ENCODE measurements around the gene LRRFIP1. TPM values are rescaled to one million over a fixed set of nuclear protein-coding genes. Genes with fewer than 3 reads are reported as not detected.
A peak's percentile ranks its signal among the peaks of the same experiment; 100 is the strongest.

Gene LRRFIP1
- total and polyA plus RNA-seq, 2 of the 13 experiments (the other 11 are each of a cell fraction or from before 2014, with no cell fraction given) = 15.9 to 40.5 TPM

- TF ChIP-seq POGK (CRISPR knock-in tag; conservative IDR thresholded peaks at IDR 0.05) (peak; percentile 50; the same call in 1 of the 2 replicates), KLF11 (CRISPR knock-in tag; IDR thresholded peaks at IDR 0.05) (no peak), NFE2L2 (IDR thresholded peaks at IDR 0.05; ENCODE audit: low read length) (no peak), GLMP (CRISPR knock-in tag; IDR thresholded peaks at IDR 0.05; ENCODE audit: borderline replicate concordance) (no peak), ZNF343 (CRISPR knock-in tag; IDR thresholded peaks at IDR 0.05) (no peak), ZNF672 (CRISPR knock-in tag; IDR thresholded peaks at IDR 0.05) (no peak), TSC22D2 (CRISPR knock-in tag; IDR thresholded peaks at IDR 0.05; ENCODE audit: borderline replicate concordance) (peak; percentile 59; the same call in 1 of the 2 replicates), ZNF143 (CRISPR knock-in tag; IDR thresholded peaks at IDR 0.05) (0 out of 2 replicates have a peak, but pooled peaks have one; percentile 47), MAF1 (CRISPR knock-in tag; IDR thresholded peaks at IDR 0.05; ENCODE audit: borderline replicate concordance) (no peak), GATAD1 (CRISPR knock-in tag; IDR thresholded peaks at IDR 0.05) (peak; percentile 73; the same call in 1 of the 2 replicates), PHF5A (CRISPR knock-in tag; IDR thresholded peaks at IDR 0.05; ENCODE audit: low read depth, unreplicated experiment) (peak; percentile 94), ZNF784 (CRISPR knock-in tag; IDR thresholded peaks at IDR 0.05; ENCODE audit: borderline replicate concordance) (peak; percentile 74; the same call in 1 of the 2 replicates), ZNF777 (CRISPR knock-in tag; IDR thresholded peaks at IDR 0.05) (no peak), ZNF713 (CRISPR knock-in tag; IDR thresholded peaks at IDR 0.05) (no peak), TARDBP (CRISPR knock-in tag; IDR thresholded peaks at IDR 0.05) (peak; percentile 99), EZH2 (conservative IDR thresholded peaks at IDR 0.05; ENCODE audit: low read depth, low read length) (no peak; the same call in 1 of the 2 replicates), ZNF430 (CRISPR knock-in tag; IDR thresholded peaks at IDR 0.05) (peak; percentile 96)
- TF ChIP-seq, protein P1, sequence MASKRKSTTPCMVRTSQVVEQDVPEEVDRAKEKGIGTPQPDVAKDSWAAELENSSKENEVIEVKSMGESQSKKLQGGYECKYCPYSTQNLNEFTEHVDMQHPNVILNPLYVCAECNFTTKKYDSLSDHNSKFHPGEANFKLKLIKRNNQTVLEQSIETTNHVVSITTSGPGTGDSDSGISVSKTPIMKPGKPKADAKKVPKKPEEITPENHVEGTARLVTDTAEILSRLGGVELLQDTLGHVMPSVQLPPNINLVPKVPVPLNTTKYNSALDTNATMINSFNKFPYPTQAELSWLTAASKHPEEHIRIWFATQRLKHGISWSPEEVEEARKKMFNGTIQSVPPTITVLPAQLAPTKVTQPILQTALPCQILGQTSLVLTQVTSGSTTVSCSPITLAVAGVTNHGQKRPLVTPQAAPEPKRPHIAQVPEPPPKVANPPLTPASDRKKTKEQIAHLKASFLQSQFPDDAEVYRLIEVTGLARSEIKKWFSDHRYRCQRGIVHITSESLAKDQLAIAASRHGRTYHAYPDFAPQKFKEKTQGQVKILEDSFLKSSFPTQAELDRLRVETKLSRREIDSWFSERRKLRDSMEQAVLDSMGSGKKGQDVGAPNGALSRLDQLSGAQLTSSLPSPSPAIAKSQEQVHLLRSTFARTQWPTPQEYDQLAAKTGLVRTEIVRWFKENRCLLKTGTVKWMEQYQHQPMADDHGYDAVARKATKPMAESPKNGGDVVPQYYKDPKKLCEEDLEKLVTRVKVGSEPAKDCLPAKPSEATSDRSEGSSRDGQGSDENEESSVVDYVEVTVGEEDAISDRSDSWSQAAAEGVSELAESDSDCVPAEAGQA (IDR thresholded peaks at IDR 0.05; ENCODE audit: low read depth) = peak; percentile 65; the same call in 1 of the 2 replicates
- TF ChIP-seq, protein P1 (CRISPR knock-in tag; IDR thresholded peaks at IDR 0.05; ENCODE audit: borderline replicate concordance) = no peak
- TF ChIP-seq, protein P2, sequence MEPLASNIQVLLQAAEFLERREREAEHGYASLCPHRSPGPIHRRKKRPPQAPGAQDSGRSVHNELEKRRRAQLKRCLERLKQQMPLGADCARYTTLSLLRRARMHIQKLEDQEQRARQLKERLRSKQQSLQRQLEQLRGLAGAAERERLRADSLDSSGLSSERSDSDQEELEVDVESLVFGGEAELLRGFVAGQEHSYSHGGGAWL (CRISPR knock-in tag; IDR thresholded peaks at IDR 0.05) = peak; percentile 58; the same call in 1 of the 2 replicates
Observed at GRCh38 chr2:237614151-237614720, 13.2 kb upstream of the LRRFIP1 start (continued).

All from HepG2 (cell line).